ENCODE results near the gene GNAT1.
"Not testable (repeated sequence)": the region's sequence is repeated elsewhere in the genome, so short reads cannot be mapped to it uniquely, and the experiment has no call there.

GNAT1 gene

GRCh38 chr3:50235716-50236483 lies 44.5 kb downstream of the GNAT1 start, which contains the start of gene GNAI2:
Gene GNAI2 (plus strand): TSS chr3:50236204. CDS start chr3:50236336, 132 bp downstream.
- Mint-ChIP-seq H3K36me3 (peaks cover 4% of the 10 kb centered on the region), H3K27me3 (no peaks in the 10 kb centered on the region), H3K27ac (peak within 1 kb of the TSS; percentile 94), H3K4me3 (peak within 1 kb of the TSS; percentile 99), H3K4me1 (peaks cover 41% of the 10 kb centered on the region), H3K9me3 (no peaks in the 10 kb centered on the region)
- ATAC-seq (ENCODE audit: low read depth) (peak; percentile 87), DNase-seq (ENCODE audit: low spot score in 2 of 2) (peak; percentile 92 to 98)

DNA sequence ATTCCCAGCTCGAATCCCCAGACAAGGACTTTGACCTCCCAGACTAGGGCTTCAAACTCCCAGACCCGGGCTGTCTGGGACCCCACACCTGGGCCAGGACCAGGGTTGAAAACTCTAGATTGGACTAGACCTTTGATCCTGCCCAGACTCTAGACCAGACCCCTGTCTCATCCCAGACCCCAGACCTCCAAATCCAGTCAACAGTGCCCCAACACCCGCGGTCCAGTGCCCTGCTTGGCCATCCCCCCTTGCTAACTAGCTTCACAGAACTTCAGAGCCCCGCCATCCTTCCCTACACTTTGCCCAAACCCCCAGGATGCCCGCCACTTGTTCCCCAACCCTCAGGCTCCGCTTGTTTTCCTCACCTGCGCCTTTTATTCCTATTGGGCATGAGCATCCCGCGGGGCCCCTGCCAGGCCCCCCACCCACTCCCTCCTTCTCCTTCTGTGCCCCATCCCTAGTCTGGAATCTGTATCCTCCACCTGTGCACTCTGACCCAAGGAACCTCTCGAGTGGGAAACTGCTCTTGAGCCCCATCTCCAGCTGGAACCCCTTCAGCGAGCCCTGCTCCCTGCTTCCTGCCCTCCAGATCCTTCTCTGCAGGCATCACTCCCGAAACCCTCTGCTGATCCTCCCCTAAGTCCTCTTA lies 45.2 kb downstream of the GNAT1 start:
- Mint-ChIP-seq H3K9me3 (no peaks in the 10 kb centered on the region), H3K4me3 (peak overlapping the region; percentile 99), H3K27me3 (no peaks in the 10 kb centered on the region), H3K36me3 (peaks cover 8% of the 10 kb centered on the region), H3K27ac (peak overlapping the region; percentile 94), H3K4me1 (peaks cover 42% of the 10 kb centered on the region)
- DNase-seq (ENCODE audit: low spot score in 2 of 2) (no peak), ATAC-seq (ENCODE audit: low read depth) (no peak)

GRCh38 chr3:50237133-50237651 lies 45.8 kb downstream of the GNAT1 start:
- H3K36me3 Mint-ChIP-seq: peaks cover 8% of the 10 kb centered on the region
- peak overlapping the region; percentile 99 for H3K4me3 Mint-ChIP-seq
- peak overlapping the region; percentile 94 for H3K27ac Mint-ChIP-seq
- no peak for ATAC-seq (ENCODE audit: low read depth)
- DNase-seq (ENCODE audit: low spot score in 2 of 2): peak; percentile 16 to 40
- H3K9me3 Mint-ChIP-seq: no peaks in the 10 kb centered on the region
- H3K4me1 Mint-ChIP-seq: peaks cover 47% of the 10 kb centered on the region
- no peaks in the 10 kb centered on the region for H3K27me3 Mint-ChIP-seq

DNA sequence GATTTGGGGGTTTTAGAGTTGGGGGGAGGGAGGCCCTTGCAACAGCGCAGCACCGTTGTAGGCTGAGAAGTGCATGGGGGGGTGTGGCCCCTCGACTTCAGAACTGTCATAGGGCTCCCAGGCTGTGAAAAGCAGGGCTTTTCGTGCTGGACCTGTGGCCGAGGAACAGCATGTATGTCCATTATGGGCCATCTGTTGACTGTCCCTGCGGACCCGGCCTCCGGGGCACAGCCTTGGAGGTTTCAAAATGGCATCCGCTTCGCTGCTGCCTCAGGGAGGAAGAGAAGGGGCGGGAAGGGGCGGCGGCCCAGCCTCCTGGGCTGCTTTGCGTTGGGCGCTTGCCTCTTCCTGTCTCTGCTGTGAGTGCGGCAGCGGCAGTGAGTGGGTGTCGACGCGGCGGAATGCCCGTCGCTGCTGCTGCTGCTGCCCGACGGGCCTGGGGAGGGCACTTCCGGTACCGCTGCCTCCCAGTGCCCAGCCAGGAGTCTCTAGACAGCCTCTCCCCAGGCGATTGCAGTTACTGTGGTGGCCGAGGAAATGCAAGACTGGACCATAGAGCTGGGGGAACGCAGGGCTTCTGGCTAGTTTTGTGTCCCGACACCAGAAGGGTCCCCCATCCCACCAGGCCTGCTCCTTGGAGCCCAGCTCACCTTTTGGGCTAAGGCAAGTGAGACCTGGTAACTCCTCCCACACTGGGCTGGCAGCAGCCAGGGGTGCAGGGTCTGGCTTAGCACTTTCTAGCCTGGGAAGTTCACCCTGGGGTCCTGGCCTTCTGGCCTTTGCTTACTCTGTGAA lies 46.5 kb downstream of the GNAT1 start:
- ATAC-seq (ENCODE audit: low read depth) (peak; percentile 41), DNase-seq (ENCODE audit: low spot score in 2 of 2) (peak; percentile 71 to 73)
- no peaks in the 10 kb centered on the region for H3K27me3 Mint-ChIP-seq
- H3K4me1 Mint-ChIP-seq: peaks cover 47% of the 10 kb centered on the region
- peaks cover 8% of the 10 kb centered on the region for H3K36me3 Mint-ChIP-seq
- H3K9me3 Mint-ChIP-seq: no peaks in the 10 kb centered on the region
- peak overlapping the region; percentile 99 for H3K4me3 Mint-ChIP-seq
- H3K27ac Mint-ChIP-seq: peak overlapping the region; percentile 94

- Mint-ChIP-seq H3K4me1 (peaks cover 47% of the 10 kb centered on the region), H3K9me3 (no peaks in the 10 kb centered on the region), H3K27me3 (no peaks in the 10 kb centered on the region), H3K27ac (peak overlapping the region; percentile 24), H3K36me3 (peaks cover 8% of the 10 kb centered on the region), H3K4me3 (peak overlapping the region; percentile 99)
- DNase-seq (ENCODE audit: low spot score in 2 of 2): no peak
- no peak for ATAC-seq (ENCODE audit: low read depth)
These were observed 47.2 kb downstream of the GNAT1 start for GRCh38 chr3:50238549-50239026.

- H3K9me3 Mint-ChIP-seq: no peaks in the 10 kb centered on the region
- peak overlapping the region; percentile 69 for H3K27ac Mint-ChIP-seq
- peaks cover 8% of the 10 kb centered on the region for H3K36me3 Mint-ChIP-seq
- ATAC-seq (ENCODE audit: low read depth) (no peak), DNase-seq (ENCODE audit: low spot score in 2 of 2) (no peak)
- H3K4me3 Mint-ChIP-seq: peak overlapping the region; percentile 99
- no peaks in the 10 kb centered on the region for H3K27me3 Mint-ChIP-seq
- H3K4me1 Mint-ChIP-seq: peaks cover 54% of the 10 kb centered on the region
These were observed 48.2 kb downstream of the GNAT1 start for GRCh38 chr3:50239649-50240048.

DNA sequence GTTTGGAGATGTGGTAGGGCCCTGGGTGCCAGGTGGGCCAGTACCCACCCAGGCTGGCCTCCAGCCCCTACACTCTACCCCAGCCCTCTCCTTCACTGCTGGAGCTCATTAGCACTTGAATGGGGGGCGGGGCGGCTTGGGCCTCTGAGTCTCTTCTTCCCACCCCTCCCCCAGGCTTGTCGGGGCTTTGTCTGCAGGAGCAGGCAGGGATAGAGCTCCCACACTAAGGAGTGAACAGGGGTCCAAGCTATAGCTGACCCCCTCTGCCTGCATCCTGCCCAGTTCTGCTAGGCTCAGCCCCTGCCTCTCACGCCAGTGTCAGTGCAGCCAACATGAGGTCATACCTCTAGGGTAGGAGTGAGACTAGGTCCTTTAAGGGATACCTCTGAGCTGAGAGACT lies 49.8 kb downstream of the GNAT1 start:
- DNase-seq (ENCODE audit: low spot score in 2 of 2): no peak
- Mint-ChIP-seq H3K9me3 (no peaks in the 10 kb centered on the region), H3K4me3 (peak overlapping the region; percentile 80), H3K36me3 (peaks cover 8% of the 10 kb centered on the region), H3K27ac (peak overlapping the region; percentile 86), H3K27me3 (no peaks in the 10 kb centered on the region), H3K4me1 (peaks cover 56% of the 10 kb centered on the region)
- ATAC-seq (ENCODE audit: low read depth): no peak

GRCh38 chr3:50241713-50242380 lies 50.4 kb downstream of the GNAT1 start:
- peaks cover 62% of the 10 kb centered on the region for H3K4me1 Mint-ChIP-seq
- peak overlapping the region; percentile 80 for H3K4me3 Mint-ChIP-seq
- peaks cover 7% of the 10 kb centered on the region for H3K36me3 Mint-ChIP-seq
- DNase-seq (ENCODE audit: low spot score in 2 of 2) (no peak), ATAC-seq (ENCODE audit: low read depth) (no peak)
- H3K9me3 Mint-ChIP-seq: no peaks in the 10 kb centered on the region
- no peaks in the 10 kb centered on the region for H3K27me3 Mint-ChIP-seq
- H3K27ac Mint-ChIP-seq: peak overlapping the region; percentile 86

GRCh38 chr3:50242381-50242770 lies 51.0 kb downstream of the GNAT1 start:
- peaks cover 65% of the 10 kb centered on the region for H3K4me1 Mint-ChIP-seq
- peaks cover 4% of the 10 kb centered on the region for H3K36me3 Mint-ChIP-seq
- DNase-seq (ENCODE audit: low spot score in 2 of 2) (no peak), ATAC-seq (ENCODE audit: low read depth) (no peak)
- H3K27me3 Mint-ChIP-seq: no peaks in the 10 kb centered on the region
- peak overlapping the region; percentile 80 for H3K4me3 Mint-ChIP-seq
- H3K27ac Mint-ChIP-seq: peak overlapping the region; percentile 86
- H3K9me3 Mint-ChIP-seq: no peaks in the 10 kb centered on the region

GRCh38 chr3:50242851-50243542 lies 51.6 kb downstream of the GNAT1 start:
- Mint-ChIP-seq H3K27ac (peak overlapping the region; percentile 86), H3K4me3 (peak overlapping the region; percentile 70), H3K36me3 (peaks cover 4% of the 10 kb centered on the region), H3K27me3 (no peaks in the 10 kb centered on the region), H3K9me3 (no peaks in the 10 kb centered on the region), H3K4me1 (peaks cover 64% of the 10 kb centered on the region)
- peak; percentile 72 for ATAC-seq (ENCODE audit: low read depth)
- DNase-seq (ENCODE audit: low spot score in 2 of 2): peak; percentile 57 to 70

GRCh38 chr3:50243543-50243895 lies 52.1 kb downstream of the GNAT1 start:
- peak overlapping the region; percentile 86 for H3K27ac Mint-ChIP-seq
- H3K4me3 Mint-ChIP-seq: peak overlapping the region; percentile 70
- no peak for DNase-seq (ENCODE audit: low spot score in 2 of 2)
- peaks cover 61% of the 10 kb centered on the region for H3K4me1 Mint-ChIP-seq
- no peaks in the 10 kb centered on the region for H3K9me3 Mint-ChIP-seq
- peaks cover 5% of the 10 kb centered on the region for H3K36me3 Mint-ChIP-seq
- ATAC-seq (ENCODE audit: low read depth): no peak
- no peaks in the 10 kb centered on the region for H3K27me3 Mint-ChIP-seq

DNA sequence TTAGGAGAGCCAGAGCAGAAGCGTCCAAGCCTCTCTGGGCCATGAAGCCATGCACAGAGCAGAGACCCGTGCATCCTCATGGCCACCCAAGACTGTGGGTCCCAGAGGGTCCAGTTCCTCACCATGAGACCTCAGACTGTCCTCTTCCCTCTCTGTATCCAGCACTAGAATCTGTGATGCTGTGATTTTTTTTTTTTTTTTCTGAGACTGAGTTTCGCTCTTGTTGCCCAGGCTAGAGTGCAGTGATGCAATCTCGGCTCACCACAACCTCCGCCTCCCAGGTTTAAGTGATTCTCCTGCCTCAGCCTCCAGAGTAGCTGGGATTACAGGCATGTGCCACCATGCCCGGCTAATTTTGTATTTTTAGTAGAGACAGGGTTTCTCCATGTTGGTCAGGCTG lies 53.4 kb downstream of the GNAT1 start:
- not testable (repeated sequence) for ATAC-seq (ENCODE audit: low read depth); H3K9me3 Mint-ChIP-seq; H3K36me3 Mint-ChIP-seq; H3K27me3 Mint-ChIP-seq; DNase-seq (ENCODE audit: low spot score in 2 of 2)
- Mint-ChIP-seq H3K4me3 (peak overlapping the region; percentile 64), H3K27ac (peak overlapping the region; percentile 61), H3K4me1 (peaks cover 53% of the 10 kb centered on the region)

DNA sequence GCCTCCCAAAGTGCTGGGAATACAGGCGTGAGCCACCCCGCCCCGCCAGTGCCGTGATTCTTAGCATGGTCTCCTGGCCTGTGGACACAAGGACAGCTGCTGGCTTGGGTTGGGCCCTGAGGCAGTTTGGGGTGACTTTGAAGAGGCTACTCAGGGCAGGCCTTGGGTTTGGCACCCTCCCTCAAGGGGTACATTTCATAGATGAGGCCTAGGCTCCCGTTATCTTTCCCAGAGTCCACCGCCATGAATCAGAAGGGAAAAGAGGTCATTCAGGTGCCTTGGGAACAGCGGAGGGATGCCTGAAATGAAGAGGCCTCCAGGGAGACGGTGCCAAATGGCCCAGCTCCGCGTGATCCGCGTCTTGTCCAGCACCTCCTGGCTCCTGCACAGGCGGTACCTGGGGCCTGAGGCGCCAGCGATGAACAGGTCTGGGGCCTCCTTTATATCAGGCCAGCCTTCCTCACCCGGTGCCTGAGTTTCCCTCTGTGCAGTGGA lies 53.9 kb downstream of the GNAT1 start:
- DNase-seq (ENCODE audit: low spot score in 2 of 2) (no peak), ATAC-seq (ENCODE audit: low read depth) (no peak)
- H3K36me3 Mint-ChIP-seq: peaks cover 5% of the 10 kb centered on the region
- peak overlapping the region; percentile 61 for H3K27ac Mint-ChIP-seq
- no peaks in the 10 kb centered on the region for H3K9me3 Mint-ChIP-seq
- no peaks in the 10 kb centered on the region for H3K27me3 Mint-ChIP-seq
- peak overlapping the region; percentile 64 for H3K4me3 Mint-ChIP-seq
- peaks cover 54% of the 10 kb centered on the region for H3K4me1 Mint-ChIP-seq
